Measurements from ENCODE around the gene SMARCAD1. TPM values are rescaled to one million over a fixed set of nuclear protein-coding genes. Genes with fewer than 3 reads are reported as not detected.

The SMARCAD1 gene
- polyA plus RNA-seq, 4 donors, result 5.4 to 30.3 (median 8.8) TPM

GRCh38 chr4:94216394-94216793 lies 8.7 kb downstream of the SMARCAD1 start:
- no peaks in the 10 kb centered on the region for H3K4me1 ChIP-seq (ENCODE audit: control insufficient read depth in 3 of 3, insufficient read depth in 2 of 3, low read depth in 1 of 3, low read length in 2 of 3)
- DNase-seq (no peak), FAIRE-seq (no peak)
- no peaks in the 10 kb centered on the region for H3K27me3 ChIP-seq (ENCODE audit: control insufficient read depth in 3 of 3, insufficient read depth in 3 of 3, low read length in 3 of 3)
- WGBS, 3 donors, result 71 to 94% (median 87%) methylated on average over 3 of the region's 3 CpGs
- H3K9me3 ChIP-seq (ENCODE audit: control insufficient read depth in 2 of 2, insufficient read depth in 1 of 2, low read depth in 1 of 2, low read length in 1 of 2), result peaks cover 0 to 7% of the 10 kb centered on the region in 2 donors
- H3K27ac ChIP-seq (ENCODE audit: low read depth in 1 of 3, low read length in 2 of 3), result no peak overlapping the region
- H3K36me3 ChIP-seq (ENCODE audit: control insufficient read depth in 3 of 3, insufficient read depth in 2 of 3, low read depth in 1 of 3, low read length in 3 of 3), result peaks cover 2 to 25% (median 8%) of the 10 kb centered on the region in 3 donors
- no peak overlapping the region for H3K4me3 ChIP-seq (ENCODE audit: low read depth in 1 of 3, low read length in 3 of 3)

DNA sequence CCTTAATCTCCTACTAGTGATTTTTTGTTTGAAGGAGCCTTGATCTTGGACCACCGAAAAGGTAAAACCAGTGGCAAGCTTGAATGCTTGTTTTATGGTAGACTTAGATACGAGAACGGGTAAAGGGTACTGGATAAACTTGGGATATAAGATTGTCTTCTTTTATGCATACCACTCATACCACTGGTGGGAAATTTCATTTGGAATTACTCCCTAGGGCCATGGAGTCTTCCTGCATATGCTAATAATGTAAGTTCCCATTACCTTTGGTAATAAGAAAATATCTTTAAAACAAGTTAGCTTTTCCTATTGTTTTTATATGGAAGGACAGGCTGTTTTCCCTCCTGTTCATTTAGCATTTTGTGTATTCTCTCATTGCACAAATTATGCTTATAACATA lies 11.7 kb downstream of the SMARCAD1 start:
- DNase-seq, result no peak
- Histone ChIP-seq H3K4me3 (ENCODE audit: low read depth in 1 of 3, low read length in 3 of 3) (no peak overlapping the region), H3K27ac (ENCODE audit: low read depth in 1 of 3, low read length in 2 of 3) (no peak overlapping the region), H3K27me3 (ENCODE audit: control insufficient read depth in 3 of 3, insufficient read depth in 3 of 3, low read length in 3 of 3) (no peaks in the 10 kb centered on the region), H3K4me1 (ENCODE audit: control insufficient read depth in 3 of 3, insufficient read depth in 2 of 3, low read depth in 1 of 3, low read length in 2 of 3) (no peaks in the 10 kb centered on the region), H3K36me3 (ENCODE audit: control insufficient read depth in 3 of 3, insufficient read depth in 2 of 3, low read depth in 1 of 3, low read length in 3 of 3) (peaks cover 2 to 21% (median 2%) of the 10 kb centered on the region in 3 donors), H3K9me3 (ENCODE audit: control insufficient read depth in 2 of 2, insufficient read depth in 1 of 2, low read depth in 1 of 2, low read length in 1 of 2) (peaks cover 0 to 7% of the 10 kb centered on the region in 2 donors)
- 92 to 94% (median 93%) methylated on average over 3 of the region's 3 CpGs for WGBS, 3 donors
- FAIRE-seq, result no peak

DNA sequence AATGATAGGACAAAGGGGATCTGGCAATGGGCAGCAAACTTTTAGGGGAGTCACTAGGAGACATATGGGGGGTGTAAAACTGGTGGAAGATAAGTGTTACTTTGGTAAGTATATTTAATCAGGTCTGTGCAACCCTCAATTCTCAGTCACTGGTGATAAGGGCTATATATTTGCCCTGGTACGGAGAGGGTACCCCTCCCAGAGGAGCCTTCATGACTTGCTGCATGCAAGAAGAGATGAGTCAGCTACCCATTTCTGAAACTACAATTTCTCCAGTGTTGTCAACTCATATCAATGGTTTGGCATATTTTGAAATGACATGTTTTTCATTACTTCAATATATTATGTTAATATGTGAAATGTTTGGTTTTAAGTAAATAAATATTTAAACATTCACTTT lies 14.3 kb downstream of the SMARCAD1 start:
- no peak overlapping the region for H3K27ac ChIP-seq (ENCODE audit: low read depth in 1 of 3, low read length in 2 of 3)
- no peaks in the 10 kb centered on the region for H3K4me1 ChIP-seq (ENCODE audit: control insufficient read depth in 3 of 3, insufficient read depth in 2 of 3, low read depth in 1 of 3, low read length in 2 of 3)
- DNase-seq, result no peak
- no peaks in the 10 kb centered on the region for H3K9me3 ChIP-seq (ENCODE audit: control insufficient read depth in 2 of 2, insufficient read depth in 1 of 2, low read depth in 1 of 2, low read length in 1 of 2)
- 77 to 91% (median 86%) methylated on average over 1 of the region's 1 CpG for WGBS, 3 donors
- H3K4me3 ChIP-seq (ENCODE audit: low read depth in 1 of 3, low read length in 3 of 3), result no peak overlapping the region
- peaks cover 2 to 19% (median 2%) of the 10 kb centered on the region in 3 donors for H3K36me3 ChIP-seq (ENCODE audit: control insufficient read depth in 3 of 3, insufficient read depth in 2 of 3, low read depth in 1 of 3, low read length in 3 of 3)
- FAIRE-seq, result no peak
- H3K27me3 ChIP-seq (ENCODE audit: control insufficient read depth in 3 of 3, insufficient read depth in 3 of 3, low read length in 3 of 3), result no peaks in the 10 kb centered on the region

GRCh38 chr4:94225449-94225848 lies 17.8 kb downstream of the SMARCAD1 start:
- DNase-seq (no peak), FAIRE-seq (no peak)
- Histone ChIP-seq H3K36me3 (ENCODE audit: control insufficient read depth in 3 of 3, insufficient read depth in 2 of 3, low read depth in 1 of 3, low read length in 3 of 3) (peaks cover 0 to 11% (median 5%) of the 10 kb centered on the region in 3 donors), H3K27me3 (ENCODE audit: control insufficient read depth in 3 of 3, insufficient read depth in 3 of 3, low read length in 3 of 3) (no peaks in the 10 kb centered on the region), H3K27ac (ENCODE audit: low read depth in 1 of 3, low read length in 2 of 3) (no peak overlapping the region), H3K9me3 (ENCODE audit: control insufficient read depth in 2 of 2, insufficient read depth in 1 of 2, low read depth in 1 of 2, low read length in 1 of 2) (no peaks in the 10 kb centered on the region), H3K4me3 (ENCODE audit: low read depth in 1 of 3, low read length in 3 of 3) (no peak overlapping the region), H3K4me1 (ENCODE audit: control insufficient read depth in 3 of 3, insufficient read depth in 2 of 3, low read depth in 1 of 3, low read length in 2 of 3) (no peaks in the 10 kb centered on the region)

GRCh38 chr4:94226763-94227162 lies 19.1 kb downstream of the SMARCAD1 start:
- FAIRE-seq (no peak), DNase-seq (no peak)
- no peaks in the 10 kb centered on the region for H3K4me1 ChIP-seq (ENCODE audit: control insufficient read depth in 3 of 3, insufficient read depth in 2 of 3, low read depth in 1 of 3, low read length in 2 of 3)
- WGBS, 3 donors, result 97 to 100% (median 98%) methylated on average over 4 of the region's 4 CpGs
- H3K36me3 ChIP-seq (ENCODE audit: control insufficient read depth in 3 of 3, insufficient read depth in 2 of 3, low read depth in 1 of 3, low read length in 3 of 3), result peaks cover 0 to 10% (median 7%) of the 10 kb centered on the region in 3 donors
- H3K27ac ChIP-seq (ENCODE audit: low read depth in 1 of 3, low read length in 2 of 3), result no peak overlapping the region
- H3K4me3 ChIP-seq (ENCODE audit: low read depth in 1 of 3, low read length in 3 of 3), result no peak overlapping the region
- H3K27me3 ChIP-seq (ENCODE audit: control insufficient read depth in 3 of 3, insufficient read depth in 3 of 3, low read length in 3 of 3), result no peaks in the 10 kb centered on the region
- H3K9me3 ChIP-seq (ENCODE audit: control insufficient read depth in 2 of 2, insufficient read depth in 1 of 2, low read depth in 1 of 2, low read length in 1 of 2), result no peaks in the 10 kb centered on the region

DNA sequence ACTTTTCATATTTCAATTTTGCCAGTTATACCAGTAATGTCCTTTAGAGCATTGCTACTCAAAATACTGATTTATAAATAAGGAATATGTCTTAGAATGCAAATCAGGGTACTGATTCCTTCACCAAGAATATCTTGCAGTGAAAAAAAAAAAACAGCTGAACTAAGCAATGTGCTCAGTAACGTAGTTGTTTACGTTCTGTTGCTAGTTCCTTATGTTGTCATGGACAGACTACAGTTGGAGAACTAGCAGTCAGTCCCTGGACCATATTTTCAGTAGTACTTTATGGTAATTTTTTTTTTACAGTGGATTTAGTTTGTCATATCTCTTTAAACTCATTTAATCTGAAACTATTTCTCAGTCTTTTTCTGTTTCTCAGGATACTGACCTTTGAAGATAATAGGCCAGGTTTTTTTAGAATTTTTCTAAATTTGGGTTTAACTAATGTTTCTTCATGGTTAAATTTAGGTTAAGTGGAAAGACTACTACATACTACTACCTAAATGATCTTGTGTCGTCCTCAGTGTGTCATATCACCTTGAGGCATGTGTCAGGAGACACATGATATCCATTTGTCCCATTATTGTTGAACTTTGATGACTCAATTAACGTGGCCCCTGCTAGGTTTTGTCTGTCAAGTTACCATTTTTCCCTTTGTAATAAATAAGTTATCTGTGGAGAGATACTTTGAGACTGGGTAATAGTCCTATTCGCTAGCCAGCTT lies 21.0 kb downstream of the SMARCAD1 start:
- Histone ChIP-seq H3K27me3 (ENCODE audit: control insufficient read depth in 3 of 3, insufficient read depth in 3 of 3, low read length in 3 of 3) (no peaks in the 10 kb centered on the region), H3K4me1 (ENCODE audit: control insufficient read depth in 3 of 3, insufficient read depth in 2 of 3, low read depth in 1 of 3, low read length in 2 of 3) (no peaks in the 10 kb centered on the region), H3K36me3 (ENCODE audit: control insufficient read depth in 3 of 3, insufficient read depth in 2 of 3, low read depth in 1 of 3, low read length in 3 of 3) (peaks cover 0 to 11% (median 5%) of the 10 kb centered on the region in 3 donors), H3K4me3 (ENCODE audit: low read depth in 1 of 3, low read length in 3 of 3) (no peak overlapping the region), H3K9me3 (ENCODE audit: control insufficient read depth in 2 of 2, insufficient read depth in 1 of 2, low read depth in 1 of 2, low read length in 1 of 2) (no peaks in the 10 kb centered on the region), H3K27ac (ENCODE audit: low read depth in 1 of 3, low read length in 2 of 3) (no peak overlapping the region)
- 83 to 90% (median 85%) methylated on average over 5 of the region's 5 CpGs for WGBS, 3 donors
- DNase-seq (no peak), FAIRE-seq (no peak)

GRCh38 chr4:94232519-94232918 lies 24.9 kb downstream of the SMARCAD1 start:
- WGBS, 3 donors, result 95 to 98% (median 96%) methylated on average over 6 of the region's 6 CpGs
- no peak for FAIRE-seq
- Histone ChIP-seq H3K27ac (ENCODE audit: low read depth in 1 of 3, low read length in 2 of 3) (no peak overlapping the region), H3K36me3 (ENCODE audit: control insufficient read depth in 3 of 3, insufficient read depth in 2 of 3, low read depth in 1 of 3, low read length in 3 of 3) (peaks cover 0 to 8% (median 2%) of the 10 kb centered on the region in 3 donors), H3K27me3 (ENCODE audit: control insufficient read depth in 3 of 3, insufficient read depth in 3 of 3, low read length in 3 of 3) (no peaks in the 10 kb centered on the region), H3K4me1 (ENCODE audit: control insufficient read depth in 3 of 3, insufficient read depth in 2 of 3, low read depth in 1 of 3, low read length in 2 of 3) (no peaks in the 10 kb centered on the region), H3K9me3 (ENCODE audit: control insufficient read depth in 2 of 2, insufficient read depth in 1 of 2, low read depth in 1 of 2, low read length in 1 of 2) (no peaks in the 10 kb centered on the region), H3K4me3 (ENCODE audit: low read depth in 1 of 3, low read length in 3 of 3) (no peak overlapping the region)
- DNase-seq, result no peak

DNA sequence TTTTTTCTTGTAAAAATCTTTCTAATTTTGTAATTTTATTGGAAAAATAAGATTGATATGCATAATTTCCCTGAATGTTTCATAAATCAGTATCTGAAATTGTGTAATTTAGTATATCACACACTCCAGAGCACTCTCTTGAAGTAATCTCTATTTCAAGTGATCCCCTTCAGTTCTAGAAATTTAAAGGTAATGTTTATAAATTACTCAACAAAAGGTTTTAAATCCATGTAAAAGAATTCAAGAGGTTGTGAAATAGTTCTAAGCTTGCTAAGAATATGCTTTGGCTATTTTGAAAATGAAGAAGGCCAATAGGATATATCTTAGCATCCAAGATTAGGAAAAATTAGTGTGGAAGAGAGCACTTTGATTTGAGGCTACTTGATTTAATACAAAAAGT lies 28.2 kb downstream of the SMARCAD1 start:
- Histone ChIP-seq H3K36me3 (ENCODE audit: control insufficient read depth in 3 of 3, insufficient read depth in 2 of 3, low read depth in 1 of 3, low read length in 3 of 3) (peaks cover 0 to 12% (median 0%) of the 10 kb centered on the region in 3 donors), H3K27me3 (ENCODE audit: control insufficient read depth in 3 of 3, insufficient read depth in 3 of 3, low read length in 3 of 3) (no peaks in the 10 kb centered on the region), H3K4me3 (ENCODE audit: low read depth in 1 of 3, low read length in 3 of 3) (no peak overlapping the region), H3K4me1 (ENCODE audit: control insufficient read depth in 3 of 3, insufficient read depth in 2 of 3, low read depth in 1 of 3, low read length in 2 of 3) (no peaks in the 10 kb centered on the region), H3K9me3 (ENCODE audit: control insufficient read depth in 2 of 2, insufficient read depth in 1 of 2, low read depth in 1 of 2, low read length in 1 of 2) (no peaks in the 10 kb centered on the region), H3K27ac (ENCODE audit: low read depth in 1 of 3, low read length in 2 of 3) (no peak overlapping the region)
- DNase-seq (no peak), FAIRE-seq (no peak)

DNA sequence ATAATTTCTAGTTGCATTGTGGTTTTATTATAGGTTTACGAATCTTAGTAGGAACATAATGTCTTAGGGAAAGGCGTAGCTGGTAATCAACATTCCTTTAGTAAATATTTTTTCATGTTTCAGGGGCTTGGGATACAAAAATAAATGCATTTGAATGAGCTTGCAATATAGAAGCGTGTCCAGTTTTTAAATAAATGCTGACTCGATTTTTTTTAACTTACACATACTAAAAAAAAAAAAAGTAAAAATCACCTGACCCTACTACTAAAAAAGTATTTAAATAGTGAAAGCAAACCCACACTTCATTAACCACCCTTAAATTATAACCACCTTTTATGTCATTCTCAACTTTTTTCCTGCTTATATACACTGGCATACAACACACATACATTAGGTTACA lies 29.6 kb downstream of the SMARCAD1 start:
- no peak for DNase-seq
- no peaks in the 10 kb centered on the region for H3K4me1 ChIP-seq (ENCODE audit: control insufficient read depth in 3 of 3, insufficient read depth in 2 of 3, low read depth in 1 of 3, low read length in 2 of 3)
- peaks cover 0 to 15% (median 4%) of the 10 kb centered on the region in 3 donors for H3K36me3 ChIP-seq (ENCODE audit: control insufficient read depth in 3 of 3, insufficient read depth in 2 of 3, low read depth in 1 of 3, low read length in 3 of 3)
- no peak for FAIRE-seq
- H3K4me3 ChIP-seq (ENCODE audit: low read depth in 1 of 3, low read length in 3 of 3), result no peak overlapping the region
- no peaks in the 10 kb centered on the region for H3K27me3 ChIP-seq (ENCODE audit: control insufficient read depth in 3 of 3, insufficient read depth in 3 of 3, low read length in 3 of 3)
- H3K27ac ChIP-seq (ENCODE audit: low read depth in 1 of 3, low read length in 2 of 3), result no peak overlapping the region
- H3K9me3 ChIP-seq (ENCODE audit: control insufficient read depth in 2 of 2, insufficient read depth in 1 of 2, low read depth in 1 of 2, low read length in 1 of 2), result no peaks in the 10 kb centered on the region
- 92 to 93% (median 92%) methylated on average over 4 of the region's 4 CpGs for WGBS, 3 donors

Data from small intestine (tissue), 7 donors.